Ishikawa (cell line): Measurements from ENCODE around the gene TSEN34.

ENCODE experiments used
- CREB1 ChIP-seq: IDR thresholded peaks from 2 replicates; pipeline ENCODE4 v1.6.1; 2012; ENCODE audit warnings: low read depth
- USF1 ChIP-seq: IDR thresholded peaks from 2 replicates; pipeline ENCODE4 v1.6.1; 2012

- TF ChIP-seq CREB1 (no peak), USF1 (no peak)
These were observed 39.6 kb upstream of the TSEN34 start for GRCh38 chr19:54151362-54152035.
